IgD-negative memory B cell (primary cell): ENCODE measurements around the gene MARCHF4. TPM values are rescaled to one million over a fixed set of nuclear protein-coding genes. Genes with fewer than 3 reads are reported as not detected.
"Not testable (repeated sequence)": the region's sequence is repeated elsewhere in the genome, so short reads cannot be mapped to it uniquely, and the experiment has no call there.

Source experiments
- H3K27ac Mint-ChIP-seq, 3 donors: one replicate each; pipeline ENCODE4 v1.8.0; 2020 to 2022; ENCODE audit warnings: mild to moderate bottlenecking in 3 of 3, mixed read lengths in 3 of 3, moderate library complexity in 1 of 3
- H3K27me3 Mint-ChIP-seq: one replicate; pipeline ENCODE4 v1.8.0; 2021; ENCODE audit warnings: mixed read lengths
- H3K36me3 Mint-ChIP-seq: one replicate; pipeline ENCODE4 v1.8.0; 2020; ENCODE audit warnings: mild to moderate bottlenecking, mixed read lengths
- H3K4me1 Mint-ChIP-seq, 3 donors: one replicate each; pipeline ENCODE4 v1.8.0; 2020 to 2022; ENCODE audit warnings: mixed read lengths in 3 of 3, mild to moderate bottlenecking in 1 of 3
- H3K4me3 Mint-ChIP-seq, 4 donors: one replicate each; pipeline ENCODE4 v1.8.0; 2020 to 2022; ENCODE audit warnings: mild to moderate bottlenecking in 4 of 4, mixed read lengths in 4 of 4, moderate library complexity in 3 of 4
- H3K9me3 Mint-ChIP-seq, 3 donors: one replicate each; pipeline ENCODE4 v1.8.0; 2020 to 2021; ENCODE audit warnings: mixed read lengths in 3 of 3, mild to moderate bottlenecking in 1 of 3
- polyA plus RNA-seq: library from polyadenylated mRNA; unstranded; fragments of 300-500 nt; fragmentation: Illumina TruSeq; gene quantifications from one replicate; pipeline ENCODE4 v1.2.3, GENCODE V29; 2021

Gene MARCHF4
- polyA plus RNA-seq, 1 donor from 2014 or later = not detected

GRCh38 chr2:216404010-216404618 is 31.8 kb upstream of the MARCHF4 start:
- H3K4me1 Mint-ChIP-seq = no peaks in the 10 kb centered on the region
- peaks cover 8% of the 10 kb centered on the region for H3K27me3 Mint-ChIP-seq
- peaks cover 0 to 2% (median 0%) of the 10 kb centered on the region in 3 donors for H3K9me3 Mint-ChIP-seq
- no peak overlapping the region for H3K27ac Mint-ChIP-seq
- H3K36me3 Mint-ChIP-seq = no peaks in the 10 kb centered on the region
- no peak overlapping the region for H3K4me3 Mint-ChIP-seq

GRCh38 chr2:216402751-216403150 is 30.5 kb upstream of the MARCHF4 start:
- no peaks in the 10 kb centered on the region for H3K36me3 Mint-ChIP-seq
- H3K27ac Mint-ChIP-seq = no peak overlapping the region
- H3K27me3 Mint-ChIP-seq = peaks cover 4% of the 10 kb centered on the region
- no peaks in the 10 kb centered on the region for H3K4me1 Mint-ChIP-seq
- peaks cover 0 to 2% (median 0%) of the 10 kb centered on the region in 3 donors for H3K9me3 Mint-ChIP-seq
- no peak overlapping the region for H3K4me3 Mint-ChIP-seq

- Mint-ChIP-seq H3K4me3 (no peak overlapping the region), H3K27me3 (peaks cover 7% of the 10 kb centered on the region), H3K36me3 (peaks cover 2% of the 10 kb centered on the region), H3K4me1 (peaks cover 0 to 3% (median 0%) of the 10 kb centered on the region in 3 donors), H3K27ac (no peak overlapping the region), H3K9me3 (peaks cover 0 to 2% (median 1%) of the 10 kb centered on the region in 3 donors)
Observed at GRCh38 chr2:216399621-216400020, 27.3 kb upstream of the MARCHF4 start.

GRCh38 chr2:216394881-216395280 is 22.6 kb upstream of the MARCHF4 start:
- H3K27me3 Mint-ChIP-seq = peaks cover 19% of the 10 kb centered on the region
- peaks cover 0 to 3% (median 0%) of the 10 kb centered on the region in 3 donors for H3K4me1 Mint-ChIP-seq
- no peak overlapping the region for H3K27ac Mint-ChIP-seq
- no peak overlapping the region for H3K4me3 Mint-ChIP-seq
- peaks cover 4% of the 10 kb centered on the region for H3K36me3 Mint-ChIP-seq
- peaks cover 0 to 1% (median 0%) of the 10 kb centered on the region in 3 donors for H3K9me3 Mint-ChIP-seq

GRCh38 chr2:216392945-216393840 is 20.9 kb upstream of the MARCHF4 start:
- Mint-ChIP-seq H3K4me1 (peaks cover 0 to 13% (median 6%) of the 10 kb centered on the region in 3 donors), H3K4me3 (no peak overlapping the region), H3K36me3 (peaks cover 4% of the 10 kb centered on the region)

GRCh38 chr2:216392018-216392562 is 19.8 kb upstream of the MARCHF4 start:
- Mint-ChIP-seq H3K9me3 (peaks cover 0 to 1% (median 0%) of the 10 kb centered on the region in 3 donors), H3K27me3 (peaks cover 20% of the 10 kb centered on the region), H3K36me3 (peaks cover 4% of the 10 kb centered on the region), H3K4me1 (peaks cover 0 to 14% (median 6%) of the 10 kb centered on the region in 3 donors), H3K27ac (no peak overlapping the region), H3K4me3 (no peak overlapping the region)

More at GRCh38 chr2:216392945-216393840, 20.9 kb upstream of the MARCHF4 start:
- peaks cover 0 to 1% (median 0%) of the 10 kb centered on the region in 3 donors for H3K9me3 Mint-ChIP-seq
- H3K27ac Mint-ChIP-seq = no peak overlapping the region
- H3K27me3 Mint-ChIP-seq = peaks cover 19% of the 10 kb centered on the region

GRCh38 chr2:216391401-216391800 is 19.1 kb upstream of the MARCHF4 start:
- peaks cover 4% of the 10 kb centered on the region for H3K36me3 Mint-ChIP-seq
- peaks cover 0 to 1% (median 0%) of the 10 kb centered on the region in 3 donors for H3K9me3 Mint-ChIP-seq
- peaks cover 21% of the 10 kb centered on the region for H3K27me3 Mint-ChIP-seq
- H3K4me1 Mint-ChIP-seq = peaks cover 0 to 14% (median 6%) of the 10 kb centered on the region in 3 donors
- no peak overlapping the region for H3K27ac Mint-ChIP-seq
- H3K4me3 Mint-ChIP-seq = no peak overlapping the region

GRCh38 chr2:216389570-216389969 is 17.3 kb upstream of the MARCHF4 start:
- H3K4me3 Mint-ChIP-seq = peak overlapping the region in 1 of 4 donors; percentile 30
- H3K4me1 Mint-ChIP-seq = peaks cover 0 to 11% (median 6%) of the 10 kb centered on the region in 3 donors
- H3K9me3 Mint-ChIP-seq = no peaks in the 10 kb centered on the region
- no peak overlapping the region for H3K27ac Mint-ChIP-seq
- peaks cover 2% of the 10 kb centered on the region for H3K36me3 Mint-ChIP-seq
- peaks cover 13% of the 10 kb centered on the region for H3K27me3 Mint-ChIP-seq

- H3K27ac Mint-ChIP-seq = no peak overlapping the region
- H3K9me3 Mint-ChIP-seq = peaks cover 0 to 4% (median 0%) of the 10 kb centered on the region in 3 donors
- peaks cover 2% of the 10 kb centered on the region for H3K36me3 Mint-ChIP-seq
- peaks cover 4% of the 10 kb centered on the region for H3K27me3 Mint-ChIP-seq
- peak overlapping the region in 1 of 4 donors; percentile 44 for H3K4me3 Mint-ChIP-seq
- peaks cover 0 to 11% (median 6%) of the 10 kb centered on the region in 3 donors for H3K4me1 Mint-ChIP-seq
Observed at GRCh38 chr2:216388046-216388884, 16.0 kb upstream of the MARCHF4 start.

GRCh38 chr2:216387262-216387661 is 15.0 kb upstream of the MARCHF4 start:
- Mint-ChIP-seq H3K9me3 (peaks cover 0 to 4% (median 0%) of the 10 kb centered on the region in 3 donors), H3K36me3 (peaks cover 2% of the 10 kb centered on the region), H3K4me3 (no peak overlapping the region), H3K27ac (no peak overlapping the region), H3K4me1 (peaks cover 0 to 11% (median 6%) of the 10 kb centered on the region in 3 donors), H3K27me3 (peaks cover 1% of the 10 kb centered on the region)

- H3K36me3 Mint-ChIP-seq = no peaks in the 10 kb centered on the region
- H3K9me3 Mint-ChIP-seq = peaks cover 0 to 4% (median 0%) of the 10 kb centered on the region in 3 donors
- no peak overlapping the region for H3K4me3 Mint-ChIP-seq
- peaks cover 0 to 11% (median 6%) of the 10 kb centered on the region in 3 donors for H3K4me1 Mint-ChIP-seq
- H3K27ac Mint-ChIP-seq = no peak overlapping the region
- peaks cover 1% of the 10 kb centered on the region for H3K27me3 Mint-ChIP-seq
Observed at GRCh38 chr2:216385478-216385877, 13.2 kb upstream of the MARCHF4 start.

- H3K9me3 Mint-ChIP-seq, H3K4me3 Mint-ChIP-seq, H3K36me3 Mint-ChIP-seq, H3K4me1 Mint-ChIP-seq, H3K27me3 Mint-ChIP-seq: not testable (repeated sequence)
- peak overlapping the region in 1 of 3 donors; percentile 9 for H3K27ac Mint-ChIP-seq
Observed at GRCh38 chr2:216384409-216384808, 12.1 kb upstream of the MARCHF4 start.

- H3K27me3 Mint-ChIP-seq = peaks cover 11% of the 10 kb centered on the region
- H3K27ac Mint-ChIP-seq = no peak overlapping the region
- H3K9me3 Mint-ChIP-seq = peaks cover 0 to 4% (median 0%) of the 10 kb centered on the region in 3 donors
- H3K4me3 Mint-ChIP-seq = no peak overlapping the region
- H3K4me1 Mint-ChIP-seq = no peaks in the 10 kb centered on the region
- H3K36me3 Mint-ChIP-seq = no peaks in the 10 kb centered on the region
Observed at GRCh38 chr2:216379977-216380376, 7.7 kb upstream of the MARCHF4 start.

- Mint-ChIP-seq H3K27me3 (peaks cover 40% of the 10 kb centered on the region), H3K4me1 (peaks cover 0 to 5% (median 3%) of the 10 kb centered on the region in 3 donors), H3K27ac (no peak overlapping the region), H3K36me3 (no peaks in the 10 kb centered on the region), H3K9me3 (no peaks in the 10 kb centered on the region), H3K4me3 (no peak overlapping the region)
Observed at GRCh38 chr2:216375286-216375685, 3.0 kb upstream of the MARCHF4 start.
